Esophagus muscularis mucosa (tissue), 4 donors: ENCODE data around the gene FBXO34. TPM values are rescaled to one million over a fixed set of nuclear protein-coding genes. Genes with fewer than 3 reads are reported as not detected.

Source experiments
- DNase-seq: peaks from one replicate; pipeline ENCODE4 v3.0.0-alpha.2; 2017; ENCODE audit errors: extremely low spot score
- H3K27ac ChIP-seq, 4 donors: fragments of 200-600 bp; sonication (generic); replicated peaks in 1 of 4; 1 replicate in 3 of 4; 2 replicates in 1 of 4; pipeline ENCODE4 v1.5.1; 2016 to 2019; ENCODE audit warnings: mild to moderate bottlenecking in 1 of 4
- H3K27me3 ChIP-seq, 4 donors: fragments of 200-600 bp; sonication (generic); one replicate each; pipeline versions ENCODE4 v1.5.1 to v1.6.0; 2016 to 2019
- H3K36me3 ChIP-seq, 4 donors: fragments of 200-600 bp; sonication (generic); one replicate each; pipeline ENCODE4 v1.5.1; 2016 to 2019
- H3K4me1 ChIP-seq, 4 donors: fragments of 200-600 bp; sonication (generic); one replicate each; pipeline ENCODE4 v1.5.1; 2016 to 2019
- H3K4me3 ChIP-seq, 4 donors: fragments of 200-600 bp; sonication (generic); 1 replicate in 2 of 4; 2 replicates in 2 of 4; pipeline ENCODE4 v1.5.1; 2016 to 2019; ENCODE audit warnings: mild to moderate bottlenecking in 4 of 4, moderate library complexity in 1 of 4
- H3K9me3 ChIP-seq, 4 donors: fragments of 200-600 bp; sonication (generic); 1 replicate in 3 of 4; 2 replicates in 1 of 4; pipeline ENCODE4 v1.5.1; 2016 to 2019
- EP300 ChIP-seq: sonication (generic); formaldehyde crosslinking; IDR thresholded peaks from one replicate; pipeline ENCODE4 v1.6.1; 2017; ENCODE audit warnings: antibody characterized with exemption
- POLR2A ChIP-seq: fragments of 450-650 bp; IDR thresholded peaks from one replicate; pipeline ENCODE4 v1.6.1; 2017; ENCODE audit warnings: antibody characterized with exemption, moderate library complexity, mild to moderate bottlenecking, low read depth
- POLR2AphosphoS5 ChIP-seq, 2 donors: sonication (generic); formaldehyde crosslinking; IDR thresholded peaks; one replicate each; pipeline ENCODE4 v1.6.1; 2017; ENCODE audit warnings: antibody characterized with exemption in 2 of 2
- WGBS: methylation state at CpG from one replicate; pipeline ENCODE4 v1.1.5; 2018; 5-methylcytosine and 5-hydroxymethylcytosine counted together
- intact Hi-C: fragments of 100-400 bp; cut with DNase I; formaldehyde crosslinking; loops from one replicate; pipeline ENCODE4 v1.15.1; 2023
- total RNA-seq, 4 donors: library from RNA; depleted of rRNA; stranded (reverse); fragments of >200 nt; gene quantifications; one replicate each; pipeline versions ENCODE4 v1.1.0 to v1.2.1, GENCODE V29; 2016
- TF ChIP-seq, protein P1 (sequence below), 3 experiments: fragments of 200-600 bp in 2 of 3; fragments of 450-650 bp in 1 of 3; sonication (generic) in 2 of 3; IDR thresholded peaks; one replicate each; pipeline ENCODE4 v1.5.1; 2017 to 2019; ENCODE audit warnings: antibody characterized with exemption in 3 of 3, mild to moderate bottlenecking in 2 of 3, moderate library complexity in 1 of 3

The FBXO34 gene
- total RNA-seq, 4 donors from 2014 or later, result 16.2 to 22.0 (median 20.4) TPM

DNA sequence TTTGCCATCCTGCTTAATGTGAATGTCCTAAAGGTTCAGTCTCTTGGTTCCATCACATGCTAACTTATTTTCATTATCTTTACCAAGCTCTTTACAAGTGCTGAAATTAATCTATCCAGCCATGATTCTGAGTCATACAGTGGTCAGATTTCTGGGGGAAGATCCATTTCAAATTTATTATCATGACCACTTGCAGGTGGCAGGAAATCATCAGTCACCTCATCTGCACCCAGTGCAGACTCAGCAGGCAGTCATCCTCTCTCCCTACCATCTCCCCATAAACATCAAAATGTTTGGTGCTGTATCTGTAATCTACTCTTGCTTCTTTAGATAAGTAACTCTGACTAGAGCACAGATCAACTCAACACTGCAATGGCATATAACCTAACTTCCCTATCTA is 116.9 kb downstream of the FBXO34 start:
- Histone ChIP-seq H3K4me1 (peaks cover 3 to 19% (median 6%) of the 10 kb centered on the region in 4 donors), H3K36me3 (peaks cover 0 to 57% (median 40%) of the 10 kb centered on the region in 4 donors), H3K27ac (no peak overlapping the region), H3K9me3 (no peaks in the 10 kb centered on the region), H3K27me3 (no peaks in the 10 kb centered on the region), H3K4me3 (no peak overlapping the region)
- no peak for TF ChIP-seq POLR2AphosphoS5 (IDR thresholded peaks at IDR 0.05)
- TF ChIP-seq EP300, result no peak
- TF ChIP-seq, protein P1, sequence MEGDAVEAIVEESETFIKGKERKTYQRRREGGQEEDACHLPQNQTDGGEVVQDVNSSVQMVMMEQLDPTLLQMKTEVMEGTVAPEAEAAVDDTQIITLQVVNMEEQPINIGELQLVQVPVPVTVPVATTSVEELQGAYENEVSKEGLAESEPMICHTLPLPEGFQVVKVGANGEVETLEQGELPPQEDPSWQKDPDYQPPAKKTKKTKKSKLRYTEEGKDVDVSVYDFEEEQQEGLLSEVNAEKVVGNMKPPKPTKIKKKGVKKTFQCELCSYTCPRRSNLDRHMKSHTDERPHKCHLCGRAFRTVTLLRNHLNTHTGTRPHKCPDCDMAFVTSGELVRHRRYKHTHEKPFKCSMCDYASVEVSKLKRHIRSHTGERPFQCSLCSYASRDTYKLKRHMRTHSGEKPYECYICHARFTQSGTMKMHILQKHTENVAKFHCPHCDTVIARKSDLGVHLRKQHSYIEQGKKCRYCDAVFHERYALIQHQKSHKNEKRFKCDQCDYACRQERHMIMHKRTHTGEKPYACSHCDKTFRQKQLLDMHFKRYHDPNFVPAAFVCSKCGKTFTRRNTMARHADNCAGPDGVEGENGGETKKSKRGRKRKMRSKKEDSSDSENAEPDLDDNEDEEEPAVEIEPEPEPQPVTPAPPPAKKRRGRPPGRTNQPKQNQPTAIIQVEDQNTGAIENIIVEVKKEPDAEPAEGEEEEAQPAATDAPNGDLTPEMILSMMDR (IDR thresholded peaks at IDR 0.05), result no peak
- no peak for TF ChIP-seq POLR2A
- intact Hi-C loops, result no loop called here
- no peak for DNase-seq

DNA sequence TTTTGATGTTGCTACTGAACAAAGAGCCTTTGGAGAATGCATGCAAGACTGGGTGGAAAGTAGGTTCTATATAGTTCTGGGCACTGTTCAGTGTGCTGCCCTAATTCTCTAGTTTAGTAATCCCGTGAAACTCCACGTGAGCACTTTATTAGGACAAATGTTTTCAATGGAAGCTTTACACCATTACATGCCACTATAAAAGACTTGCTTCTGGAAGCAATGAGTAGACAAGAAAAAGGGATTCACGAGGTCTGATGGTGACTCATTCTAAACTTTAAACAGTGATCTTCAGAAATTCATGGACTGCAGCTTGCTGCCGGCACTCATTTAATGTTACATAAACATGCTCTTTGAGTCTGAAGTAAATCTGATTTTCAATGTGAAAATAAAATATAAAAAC is 118.1 kb downstream of the FBXO34 start:
- H3K27ac ChIP-seq, result peak overlapping the region; percentile 32 to 49 (median 42)
- intact Hi-C loops, result no loop called here
- TF ChIP-seq EP300 (no peak), POLR2A (no peak), POLR2AphosphoS5 (IDR thresholded peaks at IDR 0.05) (no peak)
- TF ChIP-seq, protein P1 (IDR thresholded peaks at IDR 0.05), result no peak

DNA sequence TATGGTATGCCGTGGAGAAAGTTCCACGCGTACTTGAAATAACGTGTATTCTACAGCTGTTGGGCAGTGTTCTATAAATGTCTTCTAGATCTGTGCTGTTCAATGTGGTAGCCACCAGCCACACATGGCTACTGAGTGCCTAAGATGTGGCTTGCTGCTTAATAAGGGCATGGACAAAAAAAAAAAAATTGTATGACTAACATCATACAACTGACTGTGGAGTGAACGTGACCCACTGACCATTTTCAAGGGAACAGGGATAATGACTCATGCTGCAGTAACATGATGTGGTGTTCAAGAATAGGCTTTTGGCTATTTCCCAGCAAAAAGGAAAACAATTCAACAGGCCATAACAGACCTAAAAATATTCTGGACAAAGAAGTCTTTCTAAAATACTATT is 127.5 kb downstream of the FBXO34 start:
- peaks cover 15 to 22% (median 17%) of the 10 kb centered on the region in 4 donors for H3K4me1 ChIP-seq
- no peaks in the 10 kb centered on the region for H3K9me3 ChIP-seq
- peak overlapping the region in 3 of 4 donors; percentile 5 to 43 (median 38) for H3K27ac ChIP-seq
- TF ChIP-seq, protein P1 (IDR thresholded peaks at IDR 0.05), result no peak
- peak; percentile 33 to 38 for TF ChIP-seq POLR2AphosphoS5 (IDR thresholded peaks at IDR 0.05)
- no peak for DNase-seq
- intact Hi-C loops, result no loop called here
- no peak overlapping the region for H3K4me3 ChIP-seq
- no peaks in the 10 kb centered on the region for H3K27me3 ChIP-seq
- peaks cover 6 to 30% (median 21%) of the 10 kb centered on the region in 4 donors for H3K36me3 ChIP-seq
- WGBS, result 75% methylated on average over 5 of the region's 5 CpGs

More for the DNA sequence above, 118.1 kb downstream of the FBXO34 start:
- Histone ChIP-seq H3K4me3 (no peak overlapping the region), H3K36me3 (peaks cover 0 to 55% (median 42%) of the 10 kb centered on the region in 4 donors), H3K4me1 (peaks cover 0 to 18% (median 0%) of the 10 kb centered on the region in 4 donors), H3K27me3 (no peaks in the 10 kb centered on the region), H3K9me3 (no peaks in the 10 kb centered on the region)
- 57% methylated on average over 4 of the region's 4 CpGs for WGBS
- no peak for DNase-seq

DNA sequence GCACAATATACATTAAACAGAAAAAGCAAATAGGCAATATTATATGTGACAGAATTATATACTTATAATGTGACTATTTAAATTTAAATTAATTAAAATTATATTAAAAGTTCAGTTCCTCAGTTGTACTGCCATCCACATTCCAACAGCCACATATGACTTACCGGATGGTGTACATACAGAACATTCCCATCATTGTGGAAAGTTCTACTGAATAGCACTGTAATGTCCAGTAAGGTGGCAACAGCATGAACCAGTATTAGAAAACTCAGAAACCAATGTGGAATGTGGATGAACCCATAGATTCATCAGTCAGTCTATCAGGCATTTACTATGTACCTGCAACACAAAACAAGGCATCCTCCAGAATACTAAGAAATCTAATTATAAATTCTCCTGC is 128.0 kb downstream of the FBXO34 start:
- H3K27me3 ChIP-seq, result no peaks in the 10 kb centered on the region
- intact Hi-C loops, result no loop called here
- peaks cover 15 to 22% (median 20%) of the 10 kb centered on the region in 4 donors for H3K4me1 ChIP-seq
- no peak for DNase-seq
- peak; percentile 27 for TF ChIP-seq EP300
- no peak for TF ChIP-seq POLR2AphosphoS5 (IDR thresholded peaks at IDR 0.05)
- no peak for TF ChIP-seq POLR2A
- TF ChIP-seq, protein P1 (IDR thresholded peaks at IDR 0.05), result no peak
- no peaks in the 10 kb centered on the region for H3K9me3 ChIP-seq
- H3K36me3 ChIP-seq, result peaks cover 6 to 27% (median 19%) of the 10 kb centered on the region in 4 donors
- H3K27ac ChIP-seq, result peak overlapping the region in 3 of 4 donors; percentile 5 to 43 (median 30)
- 78% methylated on average over 1 of the region's 1 CpG for WGBS
- no peak overlapping the region for H3K4me3 ChIP-seq

DNA sequence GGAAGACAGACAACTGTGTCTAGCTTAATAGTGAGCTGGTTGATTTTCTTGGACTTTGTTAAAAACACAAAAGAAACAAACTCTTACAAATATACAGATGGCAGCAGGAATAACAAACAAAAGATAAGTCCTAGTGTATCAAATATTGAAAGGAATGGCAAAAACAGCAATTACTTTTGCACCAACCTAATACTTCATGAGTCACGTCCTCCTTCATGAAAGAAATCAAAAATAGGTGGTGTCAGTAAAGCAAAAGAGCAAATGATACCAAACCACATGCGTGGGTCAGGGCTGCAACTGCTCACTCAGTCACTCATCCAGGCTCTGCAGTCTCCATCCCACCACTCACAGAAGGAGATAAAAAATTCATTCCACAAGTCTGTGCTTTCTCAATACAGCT is 128.6 kb downstream of the FBXO34 start:
- WGBS, result 83% methylated on average over 2 of the region's 2 CpGs
- peaks cover 4 to 20% (median 15%) of the 10 kb centered on the region in 4 donors for H3K36me3 ChIP-seq
- no peak for DNase-seq
- peaks cover 15 to 26% (median 24%) of the 10 kb centered on the region in 4 donors for H3K4me1 ChIP-seq
- TF ChIP-seq POLR2AphosphoS5 (IDR thresholded peaks at IDR 0.05), result no peak
- TF ChIP-seq POLR2A, result no peak
- TF ChIP-seq, protein P1 (IDR thresholded peaks at IDR 0.05), result no peak
- no peak for TF ChIP-seq EP300
- H3K27me3 ChIP-seq, result no peaks in the 10 kb centered on the region
- H3K9me3 ChIP-seq, result no peaks in the 10 kb centered on the region
- no peak overlapping the region for H3K4me3 ChIP-seq
- intact Hi-C loops, result no loop called here
- H3K27ac ChIP-seq, result peak overlapping the region in 2 of 4 donors; percentile 30 to 43
